Activated CD4-positive, alpha-beta T cell treated with anti-CD3 and anti-CD28 coated beads, Interleukin-10, Interleukin-2, amounts not matched to agents 100 ng/mL and 50 ng/mL, durations not matched to agents 16 hours and 8 hours (primary cell): ENCODE measurements around the gene SORCS2.
A peak's percentile ranks its signal among the peaks of the same experiment; 100 is the strongest.

Experiments
- DNase-seq: peaks from one replicate; pipeline ENCODE4 v3.0.0-alpha.2; 2020

Gene SORCS2

GRCh38 chr4:7745301-7745885, 553.1 kb downstream of the SORCS2 start:
- no peak for DNase-seq

- no peak for DNase-seq
Observed at GRCh38 chr4:7746351-7747061, 554.2 kb downstream of the SORCS2 start.

GRCh38 chr4:7747062-7747385, 554.7 kb downstream of the SORCS2 start:
- no peak for DNase-seq

- DNase-seq, result no peak
Observed at GRCh38 chr4:7747566-7747965, 555.2 kb downstream of the SORCS2 start.

DNA sequence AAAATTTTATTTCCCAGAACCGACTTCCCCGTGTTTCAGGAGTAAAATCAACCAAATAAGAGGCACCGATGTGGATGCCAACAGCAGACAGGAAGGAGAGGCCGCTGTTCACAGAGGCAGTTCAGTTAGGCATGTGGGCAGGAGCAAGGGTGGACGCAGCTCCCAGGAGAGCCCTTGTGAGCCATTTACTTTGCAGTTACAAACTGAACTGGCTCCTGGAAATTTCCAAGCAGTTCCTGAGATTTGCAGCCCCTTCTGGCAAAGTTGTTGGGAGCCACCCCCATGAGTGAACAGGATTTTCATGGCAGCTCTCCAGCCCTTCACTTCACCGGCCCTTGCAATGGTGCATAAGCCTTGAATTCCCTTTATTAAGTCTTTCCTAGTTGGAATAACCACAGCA, 558.2 kb downstream of the SORCS2 start:
- no peak for DNase-seq

- no peak for DNase-seq
Observed at GRCh38 chr4:7750972-7751371, 558.6 kb downstream of the SORCS2 start.

- no peak for DNase-seq
Observed at GRCh38 chr4:7752649-7753048, 560.3 kb downstream of the SORCS2 start.

GRCh38 chr4:7753271-7753670, 560.9 kb downstream of the SORCS2 start:
- DNase-seq, result no peak

GRCh38 chr4:7753931-7754465, 561.7 kb downstream of the SORCS2 start:
- no peak for DNase-seq

DNA sequence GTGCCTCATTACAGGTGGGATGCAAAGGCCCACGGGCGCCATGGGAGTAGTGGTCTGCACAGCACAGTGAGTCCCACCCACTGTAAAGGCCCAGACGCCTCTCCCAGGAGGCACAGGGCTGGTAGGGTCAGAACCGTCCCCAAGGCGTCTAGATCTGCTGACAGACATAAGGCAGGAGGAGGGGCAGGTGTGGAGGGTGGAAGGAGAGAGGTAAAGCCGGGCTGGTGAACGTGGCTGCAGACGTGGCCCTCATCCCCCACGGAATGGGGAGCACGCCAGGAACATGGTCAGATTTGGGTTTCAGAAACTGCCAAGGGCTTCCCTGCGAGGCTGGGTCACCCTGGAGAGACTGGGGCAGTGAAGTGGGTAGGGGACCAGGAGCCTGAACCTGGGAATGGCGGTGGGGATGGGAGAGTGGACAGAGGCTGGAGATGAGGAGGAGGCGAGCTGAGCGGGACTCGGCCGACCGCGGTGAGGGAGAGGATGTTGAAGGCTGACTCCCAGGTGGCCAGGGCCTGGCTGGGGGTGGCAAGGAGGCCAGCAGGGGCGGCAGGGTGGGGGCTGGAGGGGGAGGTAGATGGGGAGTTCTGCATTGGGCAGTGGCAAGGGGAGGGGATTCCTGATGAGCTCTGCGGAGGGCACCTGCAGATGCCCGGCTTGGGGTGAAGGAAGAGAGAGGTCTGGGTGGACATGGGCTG, 562.4 kb downstream of the SORCS2 start:
- no peak for DNase-seq

DNA sequence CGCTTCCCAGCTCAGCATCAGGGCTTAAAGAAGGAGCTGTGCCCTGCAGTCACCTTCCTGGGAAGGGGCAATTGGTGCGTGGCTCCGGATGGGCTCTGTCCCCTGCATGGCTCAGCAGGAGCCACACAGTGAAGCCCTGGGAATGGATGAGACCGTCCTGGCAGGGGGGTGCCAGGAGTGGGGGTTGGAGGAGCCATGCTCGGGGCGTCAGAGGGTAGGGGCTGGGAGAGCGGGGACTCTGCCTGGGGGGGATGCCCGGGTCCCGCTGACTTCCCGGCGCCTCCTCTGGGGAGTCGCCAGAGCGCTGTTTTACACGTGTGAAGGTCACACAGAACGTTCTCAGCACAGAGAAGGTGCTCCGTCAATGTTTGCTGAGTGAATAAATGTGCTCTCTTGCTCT, 563.2 kb downstream of the SORCS2 start:
- DNase-seq, result no peak

DNA sequence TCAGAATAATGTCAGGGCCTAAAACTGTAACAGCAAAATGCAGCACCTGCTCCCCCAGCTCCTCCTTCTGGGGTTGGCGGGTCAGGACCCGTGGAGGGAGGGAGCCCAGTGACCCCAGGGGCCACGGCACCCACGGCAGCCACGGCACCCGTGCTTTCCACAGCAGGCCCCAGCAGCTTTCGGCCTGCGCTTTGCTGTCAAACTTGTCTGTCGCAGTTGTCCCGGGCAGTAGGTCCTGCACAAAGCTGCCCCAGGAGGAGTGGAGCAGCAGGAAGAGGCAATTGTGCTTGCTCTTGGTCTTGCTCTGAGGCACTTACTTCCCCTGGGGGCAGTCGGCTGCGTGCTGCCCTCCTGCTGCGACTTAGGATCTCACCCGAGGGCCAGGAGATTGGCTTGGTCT, 563.7 kb downstream of the SORCS2 start:
- no peak for DNase-seq

DNA sequence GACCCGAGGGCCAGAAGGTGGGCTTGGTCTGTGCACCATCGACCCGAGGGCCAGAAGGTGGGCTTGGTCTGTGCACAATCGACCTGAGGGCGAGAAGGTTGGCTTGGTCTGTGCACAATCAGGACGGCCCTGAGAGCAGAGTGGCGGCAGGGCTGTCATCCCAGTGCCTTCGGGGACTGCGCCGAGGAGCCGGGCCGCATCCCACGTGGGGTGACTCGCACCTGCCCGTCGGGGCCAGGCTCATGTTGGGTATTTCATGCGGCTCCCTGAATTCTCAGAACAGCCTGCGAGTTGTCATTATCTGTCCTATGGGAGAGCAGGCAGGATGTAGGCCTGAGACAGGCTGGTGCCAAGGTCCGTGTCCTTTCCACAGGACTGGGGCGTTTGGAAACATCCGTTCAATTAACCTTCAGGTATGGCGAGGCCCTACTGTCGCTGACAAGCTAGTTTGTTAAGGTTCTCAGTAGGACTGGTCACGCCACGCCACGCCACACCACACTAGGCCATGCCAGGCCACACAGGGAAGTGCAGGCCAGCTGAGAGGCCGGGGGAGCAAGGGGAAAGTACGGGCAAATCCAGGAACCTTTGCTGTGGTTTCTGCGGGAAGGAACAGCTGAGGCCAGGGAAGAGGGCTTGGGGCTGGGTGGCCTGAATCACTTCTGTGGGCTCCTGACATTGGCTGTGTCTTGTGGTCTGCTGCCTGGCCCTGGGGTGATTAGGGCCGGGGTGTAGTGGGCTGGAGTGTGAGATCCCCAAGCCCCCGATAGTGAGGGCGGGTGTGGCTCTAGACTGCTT, 564.4 kb downstream of the SORCS2 start:
- DNase-seq, result no peak

- no peak for DNase-seq
Observed at GRCh38 chr4:7757501-7758471, 565.4 kb downstream of the SORCS2 start.

GRCh38 chr4:7758476-7758875, 566.1 kb downstream of the SORCS2 start:
- no peak for DNase-seq

DNA sequence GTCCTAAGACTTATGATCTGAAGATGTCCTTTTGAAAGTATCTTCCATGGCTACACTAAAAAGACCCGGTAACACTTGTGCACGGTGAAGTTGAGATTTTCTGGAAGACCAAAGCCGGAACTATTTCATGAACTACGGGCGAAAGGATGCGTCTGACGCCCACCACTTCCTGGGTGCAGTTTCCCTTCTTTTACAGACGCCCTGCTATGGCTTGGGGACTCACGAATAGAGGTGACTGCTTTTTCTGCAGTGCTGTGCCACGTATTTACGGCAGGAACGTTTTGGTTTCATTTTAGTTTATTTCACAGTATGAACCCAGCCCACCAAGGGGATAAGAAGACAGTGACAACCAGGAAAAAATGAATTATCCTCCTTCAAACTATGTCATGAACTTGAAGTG, 566.9 kb downstream of the SORCS2 start:
- DNase-seq, result peak; percentile 78

GRCh38 chr4:7759635-7760034, 567.3 kb downstream of the SORCS2 start:
- DNase-seq, result no peak

- no peak for DNase-seq
Observed at GRCh38 chr4:7760228-7760627, 567.9 kb downstream of the SORCS2 start.

DNA sequence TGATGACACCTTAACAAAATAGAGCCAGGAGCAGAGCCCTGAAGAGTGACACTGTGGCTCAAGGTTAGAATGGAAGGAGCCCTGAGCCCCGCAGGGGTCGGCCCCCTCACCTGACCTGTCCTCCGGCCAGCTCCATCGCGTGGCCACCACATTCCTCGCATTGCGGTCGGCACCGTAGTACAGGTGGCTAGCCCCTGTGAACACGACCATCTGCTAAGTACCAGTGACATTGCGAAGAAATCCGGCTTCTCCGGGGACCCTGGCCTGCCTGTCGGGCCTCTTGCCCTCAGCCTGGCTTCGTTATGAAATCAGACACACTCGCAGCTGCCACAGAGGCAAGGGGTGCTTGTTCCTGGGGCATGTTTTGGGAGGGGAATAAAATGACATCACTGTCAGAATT, 568.4 kb downstream of the SORCS2 start:
- no peak for DNase-seq

DNA sequence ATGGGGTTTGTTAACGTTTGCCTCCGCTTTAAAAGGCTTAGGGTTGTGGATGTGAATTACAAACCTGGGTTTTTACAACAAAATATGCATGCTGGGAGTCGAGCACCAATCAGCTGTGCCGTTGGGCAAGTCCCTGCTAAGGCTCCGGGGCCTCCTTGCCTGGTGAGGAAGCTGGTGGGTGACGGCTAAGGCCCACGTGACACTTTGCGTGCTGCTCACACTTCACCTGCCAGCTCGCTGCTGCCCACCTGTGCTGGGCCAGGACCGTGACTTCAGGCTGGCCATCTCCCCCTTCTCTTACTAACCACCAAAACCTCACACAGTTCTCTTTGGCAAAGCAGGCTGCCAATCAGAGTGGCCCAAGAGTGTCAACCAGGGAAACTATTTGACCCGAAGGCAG, 569.0 kb downstream of the SORCS2 start:
- no peak for DNase-seq

GRCh38 chr4:7761720-7762119, 569.4 kb downstream of the SORCS2 start:
- peak; percentile 56 for DNase-seq

DNA sequence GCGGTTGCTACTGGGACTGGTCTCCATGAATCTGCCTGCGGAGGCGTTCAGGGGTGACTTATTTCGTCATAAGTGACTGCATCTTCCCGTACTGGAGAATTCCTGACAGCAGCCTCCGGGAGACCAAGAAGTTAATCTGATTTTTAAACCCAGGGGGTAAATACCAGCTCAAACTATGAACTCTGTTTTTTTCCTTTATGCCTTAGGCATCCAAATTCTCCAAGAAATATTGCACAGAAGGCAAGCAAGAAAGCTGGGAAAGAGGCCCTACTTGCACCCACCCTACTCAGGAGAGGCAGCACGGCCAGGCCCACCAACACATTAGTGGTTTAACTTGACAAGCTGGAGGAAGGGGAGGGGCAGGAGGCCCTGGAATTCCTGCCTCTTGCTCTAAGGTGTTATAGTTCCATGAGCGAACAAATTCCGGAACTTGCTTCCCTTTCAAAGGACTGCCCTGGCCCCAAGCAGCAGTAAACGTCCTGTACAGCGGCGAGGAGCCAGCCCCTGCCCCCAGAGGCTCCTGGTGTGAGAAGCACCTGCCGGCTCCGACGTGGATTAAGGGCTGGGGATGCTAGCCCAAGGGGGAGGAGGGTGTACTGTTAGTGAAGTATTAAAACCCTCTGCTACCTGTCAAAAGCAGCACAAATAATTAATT, 570.2 kb downstream of the SORCS2 start:
- DNase-seq, result no peak
